Effector memory CD8-positive, alpha-beta T cell (primary cell): ENCODE results near the gene KLK8.

Experiments
- ATAC-seq: fragments of 150-1000 bp; cut with Tn5 transposase; replicated peaks from 2 replicates; pipeline ENCODE4 v1.10.0; 2021; ENCODE audit warnings: mild to moderate bottlenecking, moderate library complexity
- DNase-seq, 3 experiments: peaks; one replicate each; pipeline ENCODE4 v3.0.0; 2021
- H3K27ac Mint-ChIP-seq, 2 donors: one replicate each; pipeline ENCODE4 v1.8.0; 2022; ENCODE audit warnings: mild to moderate bottlenecking in 2 of 2, mixed read lengths in 2 of 2, moderate library complexity in 2 of 2
- H3K27me3 Mint-ChIP-seq, 2 donors: one replicate each; pipeline ENCODE4 v1.8.0; 2022; ENCODE audit warnings: mixed read lengths in 2 of 2
- H3K36me3 Mint-ChIP-seq: one replicate; pipeline ENCODE4 v1.8.0; 2022; ENCODE audit warnings: mild to moderate bottlenecking, moderate library complexity, mixed read lengths; ENCODE audit not compliant: insufficient read depth
- H3K4me1 Mint-ChIP-seq, 2 donors: one replicate each; pipeline ENCODE4 v1.8.0; 2022; ENCODE audit warnings: low read depth in 2 of 2, mixed read lengths in 2 of 2
- H3K4me3 Mint-ChIP-seq, 2 donors: one replicate each; pipeline ENCODE4 v1.8.0; 2022; ENCODE audit warnings: mild to moderate bottlenecking in 2 of 2, mixed read lengths in 2 of 2, moderate library complexity in 2 of 2
- H3K9me3 Mint-ChIP-seq, 2 donors: one replicate each; pipeline ENCODE4 v1.8.0; 2022; ENCODE audit warnings: mixed read lengths in 2 of 2

Gene KLK8

GRCh38 chr19:51025809-51026553, 24.6 kb upstream of the KLK8 start:
- peaks cover 57 to 72% of the 10 kb centered on the region in 2 donors for H3K27me3 Mint-ChIP-seq
- ATAC-seq (no peak), DNase-seq (no peak)
- H3K9me3 Mint-ChIP-seq = no peaks in the 10 kb centered on the region
- no peak overlapping the region for H3K4me3 Mint-ChIP-seq
- H3K36me3 Mint-ChIP-seq = no peaks in the 10 kb centered on the region
- no peaks in the 10 kb centered on the region for H3K4me1 Mint-ChIP-seq
- H3K27ac Mint-ChIP-seq = no peak overlapping the region

- H3K9me3 Mint-ChIP-seq = no peaks in the 10 kb centered on the region
- peaks cover 52 to 70% of the 10 kb centered on the region in 2 donors for H3K27me3 Mint-ChIP-seq
- no peak for DNase-seq
- no peak overlapping the region for H3K27ac Mint-ChIP-seq
- ATAC-seq = no peak
- H3K4me3 Mint-ChIP-seq = no peak overlapping the region
- H3K4me1 Mint-ChIP-seq = no peaks in the 10 kb centered on the region
- H3K36me3 Mint-ChIP-seq = no peaks in the 10 kb centered on the region
These were observed 24.0 kb upstream of the KLK8 start for GRCh38 chr19:51025401-51025800.

- peaks cover 56 to 74% of the 10 kb centered on the region in 2 donors for H3K27me3 Mint-ChIP-seq
- H3K27ac Mint-ChIP-seq = no peak overlapping the region
- peaks cover under 1 to 2% of the 10 kb centered on the region in 2 donors for H3K4me1 Mint-ChIP-seq
These were observed 23.5 kb upstream of the KLK8 start for GRCh38 chr19:51024924-51025323.

GRCh38 chr19:51023946-51024345, 22.5 kb upstream of the KLK8 start:
- Mint-ChIP-seq H3K27ac (no peak overlapping the region), H3K27me3 (peaks cover 66 to 77% of the 10 kb centered on the region in 2 donors), H3K4me1 (peaks cover 5% of the 10 kb centered on the region in 2 donors), H3K9me3 (no peaks in the 10 kb centered on the region), H3K4me3 (no peak overlapping the region), H3K36me3 (no peaks in the 10 kb centered on the region)
- DNase-seq = no peak
- no peak for ATAC-seq

More at GRCh38 chr19:51024924-51025323, 23.5 kb upstream of the KLK8 start:
- DNase-seq (no peak), ATAC-seq (no peak)
- Mint-ChIP-seq H3K36me3 (no peaks in the 10 kb centered on the region), H3K4me3 (no peak overlapping the region), H3K9me3 (no peaks in the 10 kb centered on the region)

- Mint-ChIP-seq H3K27ac (no peak overlapping the region), H3K4me1 (peaks cover 12 to 15% of the 10 kb centered on the region in 2 donors), H3K27me3 (peaks cover 75 to 87% of the 10 kb centered on the region in 2 donors), H3K4me3 (no peak overlapping the region), H3K9me3 (no peaks in the 10 kb centered on the region), H3K36me3 (no peaks in the 10 kb centered on the region)
- ATAC-seq (no peak), DNase-seq (no peak)
These were observed 21.1 kb upstream of the KLK8 start for GRCh38 chr19:51022526-51022925.

GRCh38 chr19:51020988-51021651, 19.7 kb upstream of the KLK8 start:
- no peaks in the 10 kb centered on the region for H3K9me3 Mint-ChIP-seq
- H3K27me3 Mint-ChIP-seq = peaks cover 76 to 87% of the 10 kb centered on the region in 2 donors
- H3K27ac Mint-ChIP-seq = no peak overlapping the region
- peaks cover 18 to 22% of the 10 kb centered on the region in 2 donors for H3K4me1 Mint-ChIP-seq
- DNase-seq (no peak), ATAC-seq (no peak)
- H3K36me3 Mint-ChIP-seq = no peaks in the 10 kb centered on the region
- no peak overlapping the region for H3K4me3 Mint-ChIP-seq

- H3K27ac Mint-ChIP-seq = no peak within 1 kb of the TSS
- H3K27me3 Mint-ChIP-seq = peaks cover 78 to 87% of the 10 kb centered on the region in 2 donors
- ATAC-seq = no peak
- no peaks in the 10 kb centered on the region for H3K9me3 Mint-ChIP-seq
- no peaks in the 10 kb centered on the region for H3K36me3 Mint-ChIP-seq
- peak within 1 kb of the TSS; percentile 62 to 72 for H3K4me3 Mint-ChIP-seq
- DNase-seq = no peak
- H3K4me1 Mint-ChIP-seq = peaks cover 18 to 22% of the 10 kb centered on the region in 2 donors
These were observed 18.1 kb upstream of the KLK8 start, which contains the start of gene KLK10 for GRCh38 chr19:51019544-51019925. Gene KLK10, minus strand, starts transcription at chr19:51019709. Its CDS starts 579 bp downstream, at chr19:51019130.

GRCh38 chr19:51018745-51019543, 17.5 kb upstream of the KLK8 start:
- no peaks in the 10 kb centered on the region for H3K9me3 Mint-ChIP-seq
- peaks cover 78 to 87% of the 10 kb centered on the region in 2 donors for H3K27me3 Mint-ChIP-seq
- peak overlapping the region; percentile 62 to 72 for H3K4me3 Mint-ChIP-seq
- DNase-seq = no peak
- no peaks in the 10 kb centered on the region for H3K36me3 Mint-ChIP-seq
- ATAC-seq = no peak
- H3K4me1 Mint-ChIP-seq = peaks cover 18 to 22% of the 10 kb centered on the region in 2 donors
- H3K27ac Mint-ChIP-seq = no peak overlapping the region

GRCh38 chr19:51016798-51017683, 15.6 kb upstream of the KLK8 start:
- no peak for ATAC-seq
- Mint-ChIP-seq H3K9me3 (no peaks in the 10 kb centered on the region), H3K27ac (no peak overlapping the region), H3K36me3 (no peaks in the 10 kb centered on the region), H3K27me3 (peaks cover 77 to 87% of the 10 kb centered on the region in 2 donors), H3K4me3 (peak overlapping the region; percentile 62 to 72), H3K4me1 (peaks cover 18 to 22% of the 10 kb centered on the region in 2 donors)
- peak in 1 of 3 experiments; percentile 23 for DNase-seq

- Mint-ChIP-seq H3K4me1 (peaks cover 18 to 22% of the 10 kb centered on the region in 2 donors), H3K27ac (peak overlapping the region in 1 of 2 donors; percentile 62), H3K4me3 (no peak overlapping the region), H3K27me3 (peaks cover 79 to 94% of the 10 kb centered on the region in 2 donors), H3K36me3 (no peaks in the 10 kb centered on the region), H3K9me3 (no peaks in the 10 kb centered on the region)
- ATAC-seq (no peak), DNase-seq (no peak)
These were observed 14.4 kb upstream of the KLK8 start for GRCh38 chr19:51015691-51016267.

- Mint-ChIP-seq H3K4me3 (no peak overlapping the region), H3K27ac (no peak overlapping the region)
- no peak for DNase-seq
These were observed 12.8 kb upstream of the KLK8 start for GRCh38 chr19:51014242-51014641.

GRCh38 chr19:51012661-51013190, 11.3 kb upstream of the KLK8 start:
- H3K27ac Mint-ChIP-seq = no peak overlapping the region
- peaks cover 74 to 88% of the 10 kb centered on the region in 2 donors for H3K27me3 Mint-ChIP-seq
- no peaks in the 10 kb centered on the region for H3K9me3 Mint-ChIP-seq
- no peaks in the 10 kb centered on the region for H3K36me3 Mint-ChIP-seq
- ATAC-seq (no peak), DNase-seq (no peak)
- no peak overlapping the region for H3K4me3 Mint-ChIP-seq
- peaks cover 7 to 8% of the 10 kb centered on the region in 2 donors for H3K4me1 Mint-ChIP-seq

More at GRCh38 chr19:51014242-51014641, 12.8 kb upstream of the KLK8 start:
- ATAC-seq = no peak
- Mint-ChIP-seq H3K27me3 (peaks cover 83 to 94% of the 10 kb centered on the region in 2 donors), H3K9me3 (no peaks in the 10 kb centered on the region), H3K4me1 (peaks cover 14 to 17% of the 10 kb centered on the region in 2 donors), H3K36me3 (no peaks in the 10 kb centered on the region)
